ENCODE results near the gene POLR1A.
"Not testable (repeated sequence)": the region's sequence is repeated elsewhere in the genome, so short reads cannot be mapped to it uniquely, and the experiment has no call there.

POLR1A gene

GRCh38 chr2:85995648-85996529 lies 109.8 kb downstream of the POLR1A start:
- DNase-seq, result no peak

DNA sequence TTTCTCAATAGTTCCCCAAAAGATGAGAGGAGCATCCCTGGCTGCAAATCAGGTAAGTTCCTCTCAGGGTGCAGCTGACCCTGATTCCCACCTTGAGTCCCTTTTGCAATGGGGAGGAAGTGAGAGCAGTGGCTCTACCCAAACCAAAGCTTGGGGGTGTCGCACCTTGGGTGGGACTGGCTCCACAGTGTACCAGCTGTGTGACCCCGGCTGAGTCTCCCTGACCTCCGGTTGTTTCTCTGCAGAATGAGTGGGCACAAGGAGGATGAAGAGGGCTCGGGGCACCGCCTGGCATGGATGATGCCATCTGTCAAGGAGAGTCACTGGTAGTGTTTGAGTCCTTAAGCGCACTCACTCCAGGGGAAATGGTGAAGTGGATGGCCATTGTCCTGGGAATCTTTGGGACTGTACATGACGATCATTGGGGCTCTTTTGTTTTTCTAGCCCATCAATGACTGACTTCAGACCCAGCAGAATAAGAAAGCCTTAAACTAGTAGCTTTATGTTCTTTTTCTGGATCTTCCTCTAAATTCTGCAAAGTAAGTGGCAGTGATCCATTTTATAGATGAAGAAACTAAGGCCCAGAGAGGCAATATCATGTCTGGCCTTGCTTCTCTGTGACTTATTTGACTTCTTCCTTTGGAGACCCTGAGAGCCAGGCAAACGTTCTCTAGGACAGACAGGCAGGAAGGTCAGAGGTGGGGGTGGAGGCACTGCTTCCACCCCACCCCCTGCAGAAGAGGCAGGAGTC lies 110.6 kb downstream of the POLR1A start:
- no peak for DNase-seq

GRCh38 chr2:85994421-85994777 lies 111.3 kb downstream of the POLR1A start:
- no peak for DNase-seq

GRCh38 chr2:85992611-85993010 lies 113.1 kb downstream of the POLR1A start:
- no peak for DNase-seq

- DNase-seq, result not testable (repeated sequence)
These were observed 113.6 kb downstream of the POLR1A start for GRCh38 chr2:85992053-85992452.

DNA sequence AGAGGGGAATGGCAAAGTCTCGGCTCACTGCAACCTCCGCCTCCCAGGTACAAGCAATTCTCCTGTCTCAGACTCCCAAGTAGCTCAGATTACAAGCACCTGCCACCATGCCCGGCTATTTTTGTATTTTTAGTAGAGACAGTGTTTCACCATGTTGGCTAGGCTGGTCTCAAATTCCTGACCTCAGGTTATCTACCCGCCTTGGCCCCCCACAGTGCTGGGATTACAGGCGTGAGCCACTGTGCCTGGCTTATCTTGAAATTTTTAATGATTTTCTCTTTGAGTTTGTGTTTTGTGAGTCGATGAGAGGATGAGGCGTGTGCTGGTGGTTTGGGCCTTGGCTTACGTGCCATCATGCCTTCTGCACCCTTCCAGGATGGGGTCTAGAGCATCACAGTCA lies 115.6 kb downstream of the POLR1A start:
- DNase-seq, result no peak

GRCh38 chr2:85989288-85989865 lies 116.3 kb downstream of the POLR1A start:
- DNase-seq, result no peak

GRCh38 chr2:85988914-85989270 lies 116.8 kb downstream of the POLR1A start:
- DNase-seq, result no peak

DNA sequence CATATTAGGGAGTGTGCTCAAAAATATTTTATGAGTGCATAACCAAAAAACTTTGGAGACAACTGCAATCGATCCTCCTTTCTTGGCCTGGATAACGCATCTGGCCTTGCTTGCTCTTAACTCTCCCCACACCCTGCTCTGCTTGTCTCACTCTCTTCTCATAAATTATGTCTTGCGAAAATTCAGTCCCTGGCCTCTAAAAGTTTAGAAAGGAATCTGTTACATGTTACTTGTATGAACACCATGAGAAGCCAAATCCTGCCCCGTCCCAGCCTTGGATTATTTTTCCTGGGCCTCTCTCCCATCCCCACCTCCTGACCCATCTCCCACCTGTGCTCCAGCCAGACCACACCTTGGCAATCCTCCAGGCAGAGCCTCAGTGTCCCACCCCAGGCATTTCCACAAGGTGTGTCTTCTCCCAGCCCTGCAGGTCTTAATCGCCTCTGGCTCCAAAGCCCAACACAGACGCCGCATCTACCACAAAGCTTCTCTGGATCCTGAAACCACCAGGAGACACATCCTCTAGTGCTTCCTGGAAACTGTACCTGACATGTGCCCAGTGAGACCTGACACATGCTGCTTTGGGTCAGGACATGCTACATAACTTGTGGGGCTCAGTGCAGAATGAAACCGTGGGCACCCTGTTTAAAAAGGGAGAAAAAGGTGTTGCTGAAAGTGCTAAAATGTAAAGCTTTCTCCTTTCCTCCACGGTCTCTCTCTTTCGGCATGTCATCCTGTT lies 117.3 kb downstream of the POLR1A start:
- no peak for DNase-seq

GRCh38 chr2:85987266-85988174 lies 118.2 kb downstream of the POLR1A start:
- no peak for DNase-seq

DNA sequence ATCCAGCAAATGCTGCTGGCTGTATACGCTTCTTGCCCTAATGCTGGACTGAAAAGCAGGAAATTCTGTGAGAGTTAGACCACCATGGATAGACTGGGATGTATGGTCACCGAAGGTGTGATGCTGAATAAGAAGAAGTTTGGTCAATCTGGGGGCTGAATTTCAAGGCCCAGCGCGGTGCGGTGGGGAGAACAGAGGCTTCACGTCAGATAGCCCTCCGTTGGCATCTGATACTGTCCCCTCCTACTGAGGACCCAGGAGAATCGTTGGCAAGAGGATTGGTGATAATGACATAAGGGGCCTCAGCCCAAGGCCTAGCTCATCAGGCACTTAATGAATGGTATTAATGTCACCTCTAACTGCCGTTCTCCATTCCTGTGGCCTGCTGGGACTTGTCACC lies 119.6 kb downstream of the POLR1A start:
- no peak for DNase-seq

GRCh38 chr2:85984788-85985187 lies 120.9 kb downstream of the POLR1A start:
- no peak for DNase-seq

DNA sequence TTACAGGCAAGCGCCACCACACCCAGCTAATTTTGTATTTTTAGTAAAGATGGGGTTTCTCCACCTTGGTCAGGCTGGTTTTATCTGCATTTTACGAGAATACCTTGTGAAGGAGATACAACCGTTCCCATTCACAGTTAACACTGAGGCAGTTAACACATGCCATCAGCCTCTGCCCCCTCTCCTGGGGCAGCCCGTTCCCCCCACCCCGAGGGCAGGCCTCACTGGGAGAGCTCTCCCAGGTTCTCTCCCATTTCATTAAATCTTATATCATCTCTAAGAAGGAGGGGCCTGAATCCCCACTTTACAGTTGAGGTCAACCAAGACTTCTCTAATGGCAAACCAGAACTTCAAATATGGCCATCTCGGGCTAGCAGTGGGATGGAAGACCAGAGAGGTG lies 121.9 kb downstream of the POLR1A start:
- DNase-seq, result no peak

DNA sequence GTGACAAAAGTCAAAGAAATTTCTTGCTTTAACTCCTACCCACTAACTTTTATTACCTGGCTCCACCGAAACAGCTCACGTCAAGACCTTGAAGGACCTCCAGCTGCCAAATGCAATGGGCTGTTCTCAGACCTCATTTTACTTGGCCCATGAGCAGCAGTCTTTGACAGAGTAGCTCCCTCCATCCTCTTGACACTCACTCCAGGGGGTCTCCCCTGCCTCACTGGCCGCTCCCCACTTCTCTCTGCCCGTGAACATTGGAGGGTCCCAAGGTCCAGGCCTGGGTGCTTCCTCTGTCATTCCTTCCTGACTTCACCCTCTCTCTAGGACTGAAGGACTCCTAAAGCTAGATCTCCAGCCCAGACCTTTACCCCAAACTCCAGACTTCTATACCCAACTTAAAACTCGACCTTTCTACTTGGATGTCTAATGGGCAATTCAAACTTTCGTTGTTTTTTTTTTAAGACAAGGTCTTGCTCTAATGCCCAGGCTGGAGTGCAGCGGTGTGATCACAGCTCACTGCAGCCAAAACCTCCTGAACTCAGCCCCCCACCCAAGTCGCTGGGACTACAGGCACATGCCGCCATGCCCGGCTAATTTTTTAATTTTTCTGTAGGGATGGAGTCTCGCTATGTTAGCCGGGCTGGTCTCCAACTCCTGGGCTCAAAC lies 124.0 kb downstream of the POLR1A start:
- no peak for DNase-seq

DNA sequence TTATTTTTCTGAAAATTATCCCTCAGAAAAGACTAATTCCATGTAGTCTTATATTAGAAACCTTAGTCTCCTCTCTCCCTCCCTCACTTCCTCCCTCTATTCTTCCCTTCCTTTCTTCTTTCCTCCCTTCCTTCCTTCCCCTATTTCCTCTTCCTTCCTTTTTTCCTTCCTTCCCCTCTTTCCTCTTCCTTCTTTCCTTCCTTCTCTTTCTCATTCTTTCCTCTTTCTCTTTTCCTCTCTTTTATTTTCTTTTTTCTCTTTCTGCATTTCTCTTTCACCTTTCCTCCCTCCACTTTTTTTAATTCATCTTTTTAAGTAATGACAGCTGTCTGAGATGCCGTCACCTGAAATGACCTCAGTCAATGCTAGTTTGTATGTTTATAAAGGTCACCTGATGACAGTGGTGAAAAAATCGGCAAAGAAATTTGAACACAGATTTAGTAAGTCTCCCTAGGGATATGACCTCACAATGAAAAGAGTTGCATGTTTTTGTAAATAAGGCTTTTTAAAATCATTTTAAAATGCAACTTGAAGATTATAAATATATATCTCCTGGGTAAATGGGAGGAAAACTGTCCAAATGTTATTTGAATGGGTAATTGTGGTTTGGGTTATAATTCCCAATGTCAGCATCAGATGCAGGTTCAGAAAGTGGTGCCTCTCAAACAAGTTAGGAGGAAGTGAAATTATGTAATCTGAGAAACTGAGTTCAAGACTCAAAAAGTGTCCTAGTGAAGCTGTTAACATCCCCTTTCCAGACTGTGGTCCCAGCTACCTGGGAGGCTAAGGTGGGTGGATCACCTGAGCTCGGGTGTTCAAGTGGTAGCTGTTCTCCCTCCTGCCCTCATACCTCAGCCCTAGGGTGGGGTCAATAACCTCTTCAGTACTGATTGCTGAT lies 126.6 kb downstream of the POLR1A start:
- DNase-seq, result no peak

- no peak for DNase-seq
These were observed 129.4 kb downstream of the POLR1A start for GRCh38 chr2:85976106-85976920.

DNA sequence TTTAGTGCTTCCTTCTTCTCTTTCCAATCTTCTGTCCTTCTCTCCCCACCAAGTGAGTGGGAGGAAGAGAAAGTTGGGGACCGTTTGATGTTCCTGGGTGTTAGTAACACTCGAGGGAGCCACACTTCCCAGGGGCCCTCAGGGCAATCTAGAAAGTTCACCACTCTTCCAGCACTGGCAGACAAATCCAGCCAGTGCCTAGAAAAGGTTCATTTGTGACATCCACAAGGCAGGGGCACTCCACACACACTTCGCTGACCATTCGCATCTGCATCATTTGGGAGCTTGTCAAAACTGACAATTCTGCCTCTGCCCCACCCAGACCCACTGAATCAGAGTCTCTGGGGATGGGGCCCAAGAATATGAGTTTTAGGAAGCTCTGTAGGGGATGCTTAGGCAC lies 130.1 kb downstream of the POLR1A start:
- no peak for DNase-seq

- DNase-seq, result no peak
These were observed 131.3 kb downstream of the POLR1A start for GRCh38 chr2:85974390-85974789.

DNA sequence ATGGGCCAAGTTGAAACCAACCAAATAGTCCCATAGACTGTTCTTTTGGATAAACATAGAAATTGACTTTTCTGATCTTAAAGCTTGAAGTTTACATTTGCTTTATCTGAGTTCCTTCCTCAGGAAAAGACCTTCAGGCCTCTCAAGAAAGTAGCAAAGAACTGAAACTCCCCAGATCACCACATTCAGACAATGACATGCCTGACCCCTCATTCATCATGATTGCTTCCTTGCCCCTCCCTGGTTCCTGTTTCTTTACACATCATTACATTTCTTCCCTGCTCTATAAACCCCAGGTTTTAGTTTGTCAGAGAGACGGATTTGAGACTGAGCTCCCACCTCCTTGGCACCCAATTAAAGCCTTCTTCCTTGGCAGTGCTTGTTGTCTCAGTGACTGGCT lies 133.3 kb downstream of the POLR1A start:
- DNase-seq, result no peak

GRCh38 chr2:85971366-85971765 lies 134.3 kb downstream of the POLR1A start:
- DNase-seq, result no peak

Data from activated CD4-positive, alpha-beta T cell treated with anti-CD3 and anti-CD28 coated beads, Interleukin-2, amount 50 U/mL, for 4 hours (primary cell).